Measurements from ENCODE around the gene TMEM51. TPM values are rescaled to one million over a fixed set of nuclear protein-coding genes. Genes with fewer than 3 reads are reported as not detected.

TMEM51 gene
- total and polyA plus RNA-seq, 2 of the 13 experiments (the other 11 are each of a cell fraction or from before 2014, with no cell fraction given): 12.2 to 22.3 TPM

GRCh38 chr1:15224259-15224869 lies 70.8 kb downstream of the TMEM51 start:
- peaks cover 12% of the 10 kb centered on the region; the same call in 1 of the 2 replicates for H4K20me1 ChIP-seq (ENCODE audit: insufficient read depth, low read length)
- no peaks in the 10 kb centered on the region for H3K9me3 ChIP-seq (ENCODE audit: low read length)
- no peaks in the 10 kb centered on the region for H3K79me2 ChIP-seq (ENCODE audit: insufficient read depth, low read length)
- H3K27me3 ChIP-seq (ENCODE audit: control insufficient read depth in 1 of 2, insufficient read depth in 2 of 2, low read length in 2 of 2): no peaks in the 10 kb centered on the region
- no TSS peak for BruUV-seq (replicated peaks)
- peaks cover 16% of the 10 kb centered on the region for H3K4me1 ChIP-seq (ENCODE audit: insufficient read depth, low read length)
- no peak for DNase-seq (ENCODE audit: low spot score)
- in situ Hi-C loops (cut with HindIII; ENCODE audit: extremely low pct_ligation_motif_present, low pct_unique_long_range_greater_than_20kb): no loop called here
- no peak for TF ChIP-seq FOSL1 (CRISPR knock-in tag; IDR thresholded peaks at IDR 0.05; ENCODE audit: borderline replicate concordance)
- peak; percentile 45 for TF ChIP-seq RBM22 (optimal IDR thresholded peaks at IDR 0.05; ENCODE audit: low read length)
- no peak overlapping the region for H3K27ac ChIP-seq (ENCODE audit: extremely low read length, insufficient read depth, low read length)
- peaks cover 4 to 5% of the 10 kb centered on the region in 2 experiments; a peak in 3 of 5 replicates for H3K36me3 ChIP-seq (replicated peaks in 1 of 2; ENCODE audit: control insufficient read depth in 1 of 2, insufficient read depth in 2 of 2, low read length in 2 of 2)
- no peak for ATAC-seq
- intact Hi-C loops (cut with micrococcal nuclease; ENCODE audit: unreplicated experiment): no loop called here
- FAIRE-seq: no peak
- H3K9ac ChIP-seq (ENCODE audit: insufficient read depth, low read depth, low read length): no peak overlapping the region
- ChIA-PET CTCF (ENCODE audit: low intra/inter-chr PET ratio, low total read pairs) (no interaction called here), POLR2A (no interaction called here)
- no peak overlapping the region for H3K4me2 ChIP-seq (ENCODE audit: low read depth, low read length)
- H2AFZ ChIP-seq (ENCODE audit: low read length): no peak overlapping the region
- no peak overlapping the region for H3K4me3 ChIP-seq (replicated peaks in 1 of 3; ENCODE audit: insufficient read depth in 1 of 3, low read depth in 2 of 3, low read length in 3 of 3)
- 89% methylated on average over 8 of the region's 8 CpGs for WGBS (ENCODE audit: low lambda C conversion rate)

GRCh38 chr1:15224974-15225373 lies 71.4 kb downstream of the TMEM51 start:
- CTCF ChIA-PET (ENCODE audit: low intra/inter-chr PET ratio, low total read pairs): no interaction called here
- DNase-seq (ENCODE audit: low spot score): no peak
- TF ChIP-seq PAX8 (CRISPR knock-in tag; IDR thresholded peaks at IDR 0.05; ENCODE audit: borderline replicate concordance): no peak
- TF ChIP-seq SOX13 (IDR thresholded peaks at IDR 0.05): no peak
- TF ChIP-seq SOX13 (CRISPR knock-in tag; conservative IDR thresholded peaks at IDR 0.05 in 1 of 2, IDR thresholded peaks at IDR 0.05 in 1 of 2): no peak
- TF ChIP-seq HNRNPK (IDR thresholded peaks at IDR 0.05; ENCODE audit: low read depth, low read length, poor library complexity, severe bottlenecking): peak; percentile 88
- TF ChIP-seq ZNF619 (CRISPR knock-in tag; IDR thresholded peaks at IDR 0.05): no peak
- TF ChIP-seq EZH2 (conservative IDR thresholded peaks at IDR 0.05; ENCODE audit: low read depth, low read length): no peak
- TF ChIP-seq ATF3 (CRISPR knock-in tag; IDR thresholded peaks at IDR 0.05): no peak
- no peak for TF ChIP-seq SALL1 (CRISPR knock-in tag; IDR thresholded peaks at IDR 0.05)
- no peak for TF ChIP-seq TCF7 (IDR thresholded peaks at IDR 0.05; ENCODE audit: low read depth)
- peak; percentile 83 for TF ChIP-seq PCBP2 (optimal IDR thresholded peaks at IDR 0.05; ENCODE audit: low read depth, low read length, poor library complexity, severe bottlenecking)
- TF ChIP-seq ATF7-NPFF (CRISPR knock-in tag; IDR thresholded peaks at IDR 0.05; ENCODE audit: low read depth): no peak
- no peak for TF ChIP-seq LRRFIP1 (CRISPR knock-in tag; conservative IDR thresholded peaks at IDR 0.05)

More at GRCh38 chr1:15224974-15225373, 71.4 kb downstream of the TMEM51 start:
- H3K27me3 ChIP-seq (ENCODE audit: control insufficient read depth in 1 of 2, insufficient read depth in 2 of 2, low read length in 2 of 2): no peaks in the 10 kb centered on the region
- no peaks in the 10 kb centered on the region for H3K79me2 ChIP-seq (ENCODE audit: insufficient read depth, low read length)
- POLR2A ChIA-PET: no interaction called here
- no TSS peak for BruUV-seq (replicated peaks)
- no peaks in the 10 kb centered on the region for H3K9me3 ChIP-seq (ENCODE audit: low read length)
- no peak overlapping the region for H3K9ac ChIP-seq (ENCODE audit: insufficient read depth, low read depth, low read length)
- H3K36me3 ChIP-seq (replicated peaks in 1 of 2; ENCODE audit: control insufficient read depth in 1 of 2, insufficient read depth in 2 of 2, low read length in 2 of 2): peaks cover 1 to 2% of the 10 kb centered on the region in 2 experiments; a peak in 1 of 5 replicates
- peaks cover 16% of the 10 kb centered on the region for H3K4me1 ChIP-seq (ENCODE audit: insufficient read depth, low read length)
- ATAC-seq (no peak), FAIRE-seq (no peak)
- intact Hi-C loops (cut with micrococcal nuclease; ENCODE audit: unreplicated experiment) (no loop called here), in situ Hi-C loops (cut with HindIII; ENCODE audit: extremely low pct_ligation_motif_present, low pct_unique_long_range_greater_than_20kb) (no loop called here)
- no peak overlapping the region for H3K27ac ChIP-seq (ENCODE audit: extremely low read length, insufficient read depth, low read length)
- WGBS (ENCODE audit: low lambda C conversion rate): 67% methylated on average over 4 of the region's 4 CpGs
- no peak overlapping the region for H2AFZ ChIP-seq (ENCODE audit: low read length)
- H3K4me3 ChIP-seq (replicated peaks in 1 of 3; ENCODE audit: insufficient read depth in 1 of 3, low read depth in 2 of 3, low read length in 3 of 3): no peak overlapping the region
- H3K4me2 ChIP-seq (ENCODE audit: low read depth, low read length): no peak overlapping the region
- H4K20me1 ChIP-seq (ENCODE audit: insufficient read depth, low read length): peaks cover 12% of the 10 kb centered on the region; the same call in 1 of the 2 replicates
